ENCODE measurements around the gene DERL2. TPM values are rescaled to one million over a fixed set of nuclear protein-coding genes. Genes with fewer than 3 reads are reported as not detected.

The DERL2 gene
- polyA plus RNA-seq, 1 donor (not counting 4 experiments of a cell fraction or from before 2014, with no cell fraction given), result 83.6 TPM

DNA sequence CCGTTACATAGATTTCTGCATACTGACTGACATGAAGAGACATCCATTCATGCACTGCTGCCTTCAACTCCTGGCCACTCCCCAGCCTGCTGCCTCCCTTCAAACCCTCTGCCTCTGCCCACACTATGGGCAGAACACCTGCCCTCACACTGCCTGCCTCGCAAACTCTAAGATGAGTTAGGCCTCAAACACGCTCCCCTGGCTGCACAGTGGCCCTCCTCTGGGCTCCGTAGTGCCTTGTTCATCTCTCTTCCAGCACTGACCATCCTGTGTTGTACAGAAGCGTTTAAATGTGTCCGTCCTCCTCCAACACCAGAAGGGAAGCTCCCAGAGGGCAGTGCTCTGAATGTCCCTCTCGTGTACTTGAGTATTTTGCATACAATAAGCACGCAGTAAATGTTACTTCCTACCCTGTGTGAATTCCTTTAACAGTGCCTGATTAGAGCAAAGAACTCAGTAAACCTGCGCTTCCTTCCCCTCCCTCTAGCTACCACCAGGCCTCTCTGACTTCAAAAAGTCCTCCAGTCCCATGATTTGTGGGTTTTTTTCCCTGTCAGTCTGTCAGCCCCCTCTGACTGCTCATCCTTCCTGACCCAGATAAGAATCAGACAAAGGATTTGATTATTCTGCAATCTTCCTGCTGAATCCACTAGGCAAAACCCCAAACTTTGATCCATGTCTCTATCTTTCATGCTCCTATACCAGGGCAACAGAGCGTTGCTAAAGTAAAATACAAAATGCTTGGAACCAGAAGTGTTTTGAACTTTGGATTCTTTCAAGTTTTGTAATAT lies 21.1 kb downstream of the DERL2 start:
- H3K79me2 ChIP-seq (ENCODE audit: control insufficient read depth, insufficient read depth, low read length), result peaks cover 67% of the 10 kb centered on the region
- H3K9me3 ChIP-seq (ENCODE audit: control insufficient read depth, low read depth, low read length), result no peaks in the 10 kb centered on the region
- no peak overlapping the region for H3K4me2 ChIP-seq (ENCODE audit: control insufficient read depth, extremely low read depth, insufficient read depth, low read depth, low read length)
- H3K36me3 ChIP-seq (ENCODE audit: control insufficient read depth in 2 of 2, extremely low read depth in 1 of 2, insufficient read depth in 2 of 2, low read length in 2 of 2), result peaks cover 2 to 9% of the 10 kb centered on the region in 2 experiments
- no peak overlapping the region for H3K4me3 ChIP-seq (ENCODE audit: control insufficient read depth in 2 of 3, extremely low read depth in 1 of 3, insufficient read depth in 2 of 3, low read depth in 1 of 3, low read length in 3 of 3)
- no peak for FAIRE-seq
- peaks cover 8% of the 10 kb centered on the region for H3K4me1 ChIP-seq (ENCODE audit: control insufficient read depth, extremely low read depth, insufficient read depth, low read length)
- peaks cover 2% of the 10 kb centered on the region for H3K9me1 ChIP-seq (ENCODE audit: control insufficient read depth, extremely low read depth, insufficient read depth, low read length)
- dilution Hi-C loops (cut with MboI; ENCODE audit: extremely low pct_ligation_motif_present, low sequenced_read_pairs), result no loop called here
- H3K27me3 ChIP-seq (ENCODE audit: control insufficient read depth, extremely low read depth, insufficient read depth, low read length), result no peaks in the 10 kb centered on the region
- no peaks in the 10 kb centered on the region for H4K20me1 ChIP-seq (ENCODE audit: control insufficient read depth, extremely low read depth, insufficient read depth, low read length)
- no peak overlapping the region for H3K9ac ChIP-seq (ENCODE audit: control insufficient read depth, extremely low read depth, insufficient read depth, low read length)
- no peak overlapping the region for H2AFZ ChIP-seq (ENCODE audit: control insufficient read depth, low read length)
- DNase-seq (ENCODE audit: low read depth, low spot score), result no peak
- TF ChIP-seq EZH2 (IDR thresholded peaks at IDR 0.05; ENCODE audit: low read length) (no peak), CTCF (optimal IDR thresholded peaks at IDR 0.05 in 1 of 3, IDR thresholded peaks at IDR 0.05 in 1 of 3, conservative IDR thresholded peaks at IDR 0.05 in 1 of 3; ENCODE audit: extremely low read depth in 1 of 3, insufficient read depth in 2 of 3, low read length in 3 of 3) (no peak)
- no peak overlapping the region for H3K27ac ChIP-seq (ENCODE audit: control insufficient read depth, insufficient read depth, low read length)

GRCh38 chr17:5446786-5447185 lies 39.2 kb downstream of the DERL2 start:
- peaks cover 22 to 49% of the 10 kb centered on the region in 2 experiments for H3K36me3 ChIP-seq (ENCODE audit: control insufficient read depth in 2 of 2, extremely low read depth in 1 of 2, insufficient read depth in 2 of 2, low read length in 2 of 2)
- DNase-seq (ENCODE audit: low read depth, low spot score), result no peak
- dilution Hi-C loops (cut with MboI; ENCODE audit: extremely low pct_ligation_motif_present, low sequenced_read_pairs), result no loop called here
- H3K4me3 ChIP-seq (ENCODE audit: control insufficient read depth in 2 of 3, extremely low read depth in 1 of 3, insufficient read depth in 2 of 3, low read depth in 1 of 3, low read length in 3 of 3), result no peak overlapping the region
- no peak overlapping the region for H3K4me2 ChIP-seq (ENCODE audit: control insufficient read depth, extremely low read depth, insufficient read depth, low read depth, low read length)
- no peaks in the 10 kb centered on the region for H3K9me3 ChIP-seq (ENCODE audit: control insufficient read depth, low read depth, low read length)
- H3K4me1 ChIP-seq (ENCODE audit: control insufficient read depth, extremely low read depth, insufficient read depth, low read length), result no peaks in the 10 kb centered on the region
- no peak overlapping the region for H2AFZ ChIP-seq (ENCODE audit: control insufficient read depth, low read length)
- H3K27ac ChIP-seq (ENCODE audit: control insufficient read depth, insufficient read depth, low read length), result no peak overlapping the region
- H4K20me1 ChIP-seq (ENCODE audit: control insufficient read depth, extremely low read depth, insufficient read depth, low read length), result no peaks in the 10 kb centered on the region
- no peaks in the 10 kb centered on the region for H3K27me3 ChIP-seq (ENCODE audit: control insufficient read depth, extremely low read depth, insufficient read depth, low read length)
- H3K79me2 ChIP-seq (ENCODE audit: control insufficient read depth, insufficient read depth, low read length), result peaks cover 4% of the 10 kb centered on the region
- no peak for FAIRE-seq
- H3K9ac ChIP-seq (ENCODE audit: control insufficient read depth, extremely low read depth, insufficient read depth, low read length), result no peak overlapping the region
- no peaks in the 10 kb centered on the region for H3K9me1 ChIP-seq (ENCODE audit: control insufficient read depth, extremely low read depth, insufficient read depth, low read length)
- TF ChIP-seq CTCF (optimal IDR thresholded peaks at IDR 0.05 in 1 of 3, IDR thresholded peaks at IDR 0.05 in 1 of 3, conservative IDR thresholded peaks at IDR 0.05 in 1 of 3; ENCODE audit: extremely low read depth in 1 of 3, insufficient read depth in 2 of 3, low read length in 3 of 3) (no peak), EZH2 (IDR thresholded peaks at IDR 0.05; ENCODE audit: low read length) (no peak)

Data from keratinocyte (primary cell).